ENCODE data around the gene HBQ1. TPM values are rescaled to one million over a fixed set of nuclear protein-coding genes. Genes with fewer than 3 reads are reported as not detected.

The HBQ1 gene
- total RNA-seq, 1 donor from 2014 or later, result 2.7 TPM

- H3K4me3 Mint-ChIP-seq (ENCODE audit: unreplicated experiment), result no peak overlapping the region
- Histone ChIP-seq H3K27ac (ENCODE audit: low read depth, low read length) (no peak overlapping the region), H2AFZ (ENCODE audit: low read depth, low read length) (no peak overlapping the region), H3K4me2 (ENCODE audit: low read length) (no peak overlapping the region), H3K4me1 (ENCODE audit: insufficient read depth, low read length) (no peaks in the 10 kb centered on the region), H3K4me3 (ENCODE audit: insufficient read depth, low read depth, low read length) (no peak overlapping the region), H4K20me1 (ENCODE audit: insufficient read depth, low read length) (peaks cover 95% of the 10 kb centered on the region), H3K36me3 (ENCODE audit: insufficient read depth, low read length) (peaks cover 45% of the 10 kb centered on the region), H3K9ac (ENCODE audit: low read length) (no peak overlapping the region), H3K79me2 (ENCODE audit: insufficient read depth, low read length) (peaks cover 91% of the 10 kb centered on the region), H3K27me3 (ENCODE audit: insufficient read depth, low read length) (no peaks in the 10 kb centered on the region), H3K9me3 (ENCODE audit: insufficient read depth, low read depth, low read length) (no peaks in the 10 kb centered on the region)
- H3K9me3 Mint-ChIP-seq (ENCODE audit: unreplicated experiment), result no peaks in the 10 kb centered on the region
- H3K4me1 Mint-ChIP-seq (ENCODE audit: low read depth, unreplicated experiment), result peaks cover 6% of the 10 kb centered on the region
- H3K36me3 Mint-ChIP-seq (ENCODE audit: low read depth, unreplicated experiment), result peaks cover 15% of the 10 kb centered on the region
- H3K27ac Mint-ChIP-seq (ENCODE audit: unreplicated experiment), result peak overlapping the region; percentile 20
- peak; percentile 22 for DNase-seq (ENCODE audit: low read depth)
- TF ChIP-seq EZH2 (IDR thresholded peaks at IDR 0.05; ENCODE audit: insufficient read depth, low read length) (no peak), CTCF (IDR thresholded peaks at IDR 0.05; ENCODE audit: insufficient read depth, low read depth, low read length) (no peak)
- no peak for FAIRE-seq
- H3K27me3 Mint-ChIP-seq (ENCODE audit: low read depth, unreplicated experiment), result no peaks in the 10 kb centered on the region
These were observed 32.7 kb downstream of the HBQ1 start for GRCh38 chr16:212999-213398.

- Mint-ChIP-seq H3K27ac (ENCODE audit: unreplicated experiment) (no peak overlapping the region), H3K27me3 (ENCODE audit: low read depth, unreplicated experiment) (no peaks in the 10 kb centered on the region), H3K4me1 (ENCODE audit: low read depth, unreplicated experiment) (no peaks in the 10 kb centered on the region), H3K4me3 (ENCODE audit: unreplicated experiment) (peak overlapping the region; percentile 16), H3K9me3 (ENCODE audit: unreplicated experiment) (no peaks in the 10 kb centered on the region), H3K36me3 (ENCODE audit: low read depth, unreplicated experiment) (peaks cover 9% of the 10 kb centered on the region)
- Histone ChIP-seq H4K20me1 (ENCODE audit: insufficient read depth, low read length) (peaks cover 83% of the 10 kb centered on the region), H3K36me3 (ENCODE audit: insufficient read depth, low read length) (peaks cover 45% of the 10 kb centered on the region), H3K9ac (ENCODE audit: low read length) (no peak overlapping the region), H3K9me3 (ENCODE audit: insufficient read depth, low read depth, low read length) (no peaks in the 10 kb centered on the region), H3K79me2 (ENCODE audit: insufficient read depth, low read length) (peaks cover 89% of the 10 kb centered on the region), H3K4me1 (ENCODE audit: insufficient read depth, low read length) (no peaks in the 10 kb centered on the region), H3K27ac (ENCODE audit: low read depth, low read length) (no peak overlapping the region), H3K4me2 (ENCODE audit: low read length) (no peak overlapping the region), H3K4me3 (ENCODE audit: insufficient read depth, low read depth, low read length) (no peak overlapping the region), H3K27me3 (ENCODE audit: insufficient read depth, low read length) (no peaks in the 10 kb centered on the region), H2AFZ (ENCODE audit: low read depth, low read length) (no peak overlapping the region)
- DNase-seq (ENCODE audit: low read depth) (no peak), FAIRE-seq (no peak)
- TF ChIP-seq CTCF (IDR thresholded peaks at IDR 0.05; ENCODE audit: insufficient read depth, low read depth, low read length), result no peak
- no peak for TF ChIP-seq EZH2 (IDR thresholded peaks at IDR 0.05; ENCODE audit: insufficient read depth, low read length)
These were observed 39.8 kb downstream of the HBQ1 start for GRCh38 chr16:220021-220420.

DNA sequence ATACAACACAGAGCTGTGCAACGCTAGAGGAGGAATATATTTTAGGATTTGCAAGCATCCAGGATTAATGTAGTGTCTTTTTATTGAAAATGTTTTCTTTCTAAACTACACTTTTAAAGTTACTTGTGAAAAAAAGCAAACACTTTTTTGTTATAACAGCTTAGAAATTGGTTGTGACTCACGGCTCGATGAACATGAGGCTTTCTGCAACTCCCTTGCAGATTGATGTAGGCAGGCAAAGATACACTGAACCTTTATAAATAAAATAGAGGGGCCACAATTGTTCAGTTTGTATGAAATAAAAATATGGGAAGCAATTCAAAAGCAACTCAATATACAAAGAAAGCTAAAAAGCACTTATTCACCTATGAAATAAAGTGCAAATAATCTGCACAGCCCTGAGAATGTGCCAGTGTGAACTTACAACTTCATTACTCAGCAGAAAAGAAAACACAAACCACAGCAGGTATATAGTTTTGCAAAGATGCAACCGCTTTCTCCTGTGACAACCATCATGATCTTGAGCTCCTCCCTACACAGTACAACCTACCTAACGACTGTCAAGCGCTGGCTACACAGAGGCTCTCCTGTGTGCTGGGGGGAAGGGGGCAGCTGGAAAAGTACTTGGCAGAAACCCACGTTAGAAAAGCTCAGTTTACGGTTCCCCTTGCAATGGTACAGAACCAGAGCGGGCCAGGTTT, 48.0 kb downstream of the HBQ1 start:
- Histone ChIP-seq H2AFZ (ENCODE audit: low read depth, low read length) (peak overlapping the region; percentile 93), H3K4me3 (ENCODE audit: insufficient read depth, low read depth, low read length) (peak overlapping the region; percentile 92), H3K79me2 (ENCODE audit: insufficient read depth, low read length) (peaks cover 55% of the 10 kb centered on the region), H3K4me2 (ENCODE audit: low read length) (peak overlapping the region; percentile 94), H3K27ac (ENCODE audit: low read depth, low read length) (peak overlapping the region; percentile 96), H3K27me3 (ENCODE audit: insufficient read depth, low read length) (no peaks in the 10 kb centered on the region), H3K9ac (ENCODE audit: low read length) (peak overlapping the region; percentile 96), H3K36me3 (ENCODE audit: insufficient read depth, low read length) (peaks cover 27% of the 10 kb centered on the region), H3K9me3 (ENCODE audit: insufficient read depth, low read depth, low read length) (no peaks in the 10 kb centered on the region), H3K4me1 (ENCODE audit: insufficient read depth, low read length) (peaks cover 15% of the 10 kb centered on the region), H4K20me1 (ENCODE audit: insufficient read depth, low read length) (peaks cover 50% of the 10 kb centered on the region)
- Mint-ChIP-seq H3K4me3 (ENCODE audit: unreplicated experiment) (peak overlapping the region; percentile 95), H3K27ac (ENCODE audit: unreplicated experiment) (peak overlapping the region; percentile 68), H3K4me1 (ENCODE audit: low read depth, unreplicated experiment) (peaks cover 18% of the 10 kb centered on the region), H3K9me3 (ENCODE audit: unreplicated experiment) (no peaks in the 10 kb centered on the region), H3K27me3 (ENCODE audit: low read depth, unreplicated experiment) (no peaks in the 10 kb centered on the region), H3K36me3 (ENCODE audit: low read depth, unreplicated experiment) (peaks cover 11% of the 10 kb centered on the region)
- no peak for TF ChIP-seq EZH2 (IDR thresholded peaks at IDR 0.05; ENCODE audit: insufficient read depth, low read length)
- no peak for TF ChIP-seq CTCF (IDR thresholded peaks at IDR 0.05; ENCODE audit: insufficient read depth, low read depth, low read length)
- FAIRE-seq (no peak), DNase-seq (ENCODE audit: low read depth) (no peak)

All from astrocyte (in vitro differentiated cells and primary cell).